Caco-2 (cell line): ENCODE measurements around the gene TNF. TPM values are rescaled to one million over a fixed set of nuclear protein-coding genes. Genes with fewer than 3 reads are reported as not detected.

Source experiments
- BruUV-seq: library from RNA; stranded (reverse); fragments of 400-500 nt; replicated peaks from 2 replicates; lab custom pipeline; 2021; lab: Mats Ljungman, UMichigan
- CTCF ChIA-PET: fragments of 300-600 bp; sonication (Branson Sonifier 250); formaldehyde crosslinking; loops from one replicate; lab custom pipeline; 2022; ENCODE audit warnings: antibody characterized with exemption; lab: Charles Lee
- POLR2A ChIA-PET: fragments of 300-600 bp; sonication (Branson Sonifier 250); formaldehyde crosslinking; loops from one replicate; lab custom pipeline; 2022; ENCODE audit warnings: antibody characterized with exemption; lab: Charles Lee
- DNase-seq, 2 experiments: peaks; one replicate each; pipeline versions ENCODE4 v3.0.0 to v3.0.0-alpha.2; 2020 to 2022
- H3K27me3 ChIP-seq: replicated peaks from 2 replicates; pipeline ENCODE4 v1.6.0; 2011; ENCODE audit warnings: low read length; ENCODE audit not compliant: control insufficient read depth, insufficient read depth
- H3K36me3 ChIP-seq: 2 replicates; pipeline ENCODE4 v1.5.1; 2011; ENCODE audit warnings: low read length; ENCODE audit not compliant: control insufficient read depth, insufficient read depth
- H3K4me1 ChIP-seq: fragments of 250-450 bp; sonication (Bioruptor Pico); 2 replicates; pipeline ENCODE4 v1.5.1; 2020; ENCODE audit warnings: mild to moderate bottlenecking
- H3K4me3 ChIP-seq: 2 replicates; pipeline ENCODE4 v1.5.1; 2011; ENCODE audit warnings: low read depth, mild to moderate bottlenecking, control low read depth, low read length
- H3K9me3 ChIP-seq: fragments of 250-450 bp; sonication (Bioruptor Pico); 2 replicates; pipeline ENCODE4 v1.5.1; 2020; ENCODE audit warnings: mild to moderate bottlenecking, moderate library complexity
- H3K27ac Mint-ChIP-seq: one replicate; pipeline ENCODE4 v1.8.0; 2022; ENCODE audit warnings: mixed read lengths; ENCODE audit not compliant: unreplicated experiment
- H3K27me3 Mint-ChIP-seq: one replicate; pipeline ENCODE4 v1.8.0; 2022; ENCODE audit warnings: mixed read lengths; ENCODE audit not compliant: insufficient read depth, unreplicated experiment
- H3K36me3 Mint-ChIP-seq: one replicate; pipeline ENCODE4 v1.8.0; 2022; ENCODE audit warnings: mild to moderate bottlenecking, mixed read lengths; ENCODE audit not compliant: insufficient read depth, unreplicated experiment
- H3K4me1 Mint-ChIP-seq: one replicate; pipeline ENCODE4 v1.8.0; 2022; ENCODE audit warnings: low read depth, mixed read lengths; ENCODE audit not compliant: unreplicated experiment
- H3K4me3 Mint-ChIP-seq: one replicate; pipeline ENCODE4 v1.8.0; 2022; ENCODE audit warnings: mild to moderate bottlenecking, moderate library complexity, mixed read lengths; ENCODE audit not compliant: unreplicated experiment
- H3K9me3 Mint-ChIP-seq: one replicate; pipeline ENCODE4 v1.8.0; 2022; ENCODE audit warnings: mixed read lengths; ENCODE audit not compliant: unreplicated experiment
- CTCF ChIP-seq, 2 experiments: fragments of 200-600 bp in 1 of 2; IDR thresholded peaks; 1 replicate in 1 of 2; 2 replicates in 1 of 2; pipeline versions ENCODE4 v1.5.1 to v1.8.0; 2011 to 2022; ENCODE audit warnings: antibody characterized with exemption in 1 of 2, control low read depth in 1 of 2, inconsistent platforms in 1 of 2, low read depth in 1 of 2, low read length in 1 of 2, mild to moderate bottlenecking in 1 of 2, moderate library complexity in 1 of 2; ENCODE audit not compliant: insufficient read depth in 1 of 2, severe bottlenecking in 1 of 2, unreplicated experiment in 1 of 2
- intact Hi-C: fragments of 100-400 bp; cut with micrococcal nuclease; formaldehyde crosslinking; loops from one replicate; pipeline ENCODE4 v1.10.0; 2022; ENCODE audit not compliant: unreplicated experiment
- total RNA-seq: library from RNA; stranded (reverse); gene quantifications from 2 replicates; pipeline ENCODE4 v1.2.3, GENCODE V29; 2022

TNF gene
- total RNA-seq, 1 experiment from 2014 or later, result not detected

- no TSS peak for BruUV-seq
- Mint-ChIP-seq H3K36me3 (peaks cover 99% of the 10 kb centered on the region), H3K27me3 (no peaks in the 10 kb centered on the region), H3K27ac (no peak overlapping the region), H3K9me3 (no peaks in the 10 kb centered on the region), H3K4me1 (peaks cover 18% of the 10 kb centered on the region), H3K4me3 (no peak overlapping the region)
- no peak for TF ChIP-seq CTCF (IDR thresholded peaks at IDR 0.05; ENCODE audit: insufficient read depth in 1 of 2, low read depth in 1 of 2, low read length in 1 of 2, severe bottlenecking in 1 of 2, unreplicated experiment in 1 of 2)
- intact Hi-C loops, result no loop called here
- H3K27me3 ChIP-seq, result no peaks in the 10 kb centered on the region
- no peaks in the 10 kb centered on the region; the same call in 1 of the 2 replicates for H3K4me1 ChIP-seq
- ChIA-PET CTCF (no interaction called here), POLR2A (no interaction called here)
- H3K36me3 ChIP-seq, result peaks cover 15% of the 10 kb centered on the region
- H3K9me3 ChIP-seq, result no peaks in the 10 kb centered on the region
- DNase-seq, result no peak
- H3K4me3 ChIP-seq, result no peak overlapping the region
Observed at GRCh38 chr6:31535538-31536324, 39.6 kb upstream of the TNF start.

GRCh38 chr6:31538805-31539400 lies 36.5 kb upstream of the TNF start:
- BruUV-seq, result no TSS peak
- ChIA-PET CTCF (no interaction called here), POLR2A (no interaction called here)
- Histone ChIP-seq H3K4me1 (no peaks in the 10 kb centered on the region; the same call in 1 of the 2 replicates), H3K9me3 (no peaks in the 10 kb centered on the region), H3K4me3 (no peak overlapping the region), H3K36me3 (peaks cover 9% of the 10 kb centered on the region), H3K27me3 (no peaks in the 10 kb centered on the region)
- H3K4me3 Mint-ChIP-seq, result no peak overlapping the region
- H3K27me3 Mint-ChIP-seq, result no peaks in the 10 kb centered on the region
- H3K27ac Mint-ChIP-seq, result peak overlapping the region; percentile 27
- intact Hi-C loops, result no loop called here
- peaks cover 84% of the 10 kb centered on the region for H3K36me3 Mint-ChIP-seq
- H3K9me3 Mint-ChIP-seq, result no peaks in the 10 kb centered on the region
- H3K4me1 Mint-ChIP-seq, result peaks cover 16% of the 10 kb centered on the region
- no peak for DNase-seq
- TF ChIP-seq CTCF (IDR thresholded peaks at IDR 0.05; ENCODE audit: insufficient read depth in 1 of 2, low read depth in 1 of 2, low read length in 1 of 2, severe bottlenecking in 1 of 2, unreplicated experiment in 1 of 2), result no peak

- ChIA-PET POLR2A (interaction anchor here (1.8 kb wide), 1 partner anchor 12 kb away, joined by 13 read pairs; the partner anchor contains the start of gene MCCD1), CTCF (interaction anchor here (1.4 kb wide), 1 partner anchor 62 kb away, joined by 3 read pairs; no protein-coding TSS in a partner anchor)
- peak overlapping the region; percentile 67 for H3K4me3 ChIP-seq
- no peaks in the 10 kb centered on the region for H3K9me3 Mint-ChIP-seq
- DNase-seq, result no peak
- H3K27me3 ChIP-seq, result no peaks in the 10 kb centered on the region
- BruUV-seq, result no TSS peak
- H3K9me3 ChIP-seq, result no peaks in the 10 kb centered on the region
- peak overlapping the region; percentile 73 for H3K4me3 Mint-ChIP-seq
- peaks cover 4% of the 10 kb centered on the region for H3K36me3 ChIP-seq
- H3K36me3 Mint-ChIP-seq, result peaks cover 66% of the 10 kb centered on the region
- H3K4me1 Mint-ChIP-seq, result peaks cover 16% of the 10 kb centered on the region
- no peaks in the 10 kb centered on the region; the same call in 1 of the 2 replicates for H3K4me1 ChIP-seq
- no peak for TF ChIP-seq CTCF (IDR thresholded peaks at IDR 0.05; ENCODE audit: insufficient read depth in 1 of 2, low read depth in 1 of 2, low read length in 1 of 2, severe bottlenecking in 1 of 2, unreplicated experiment in 1 of 2)
- no peaks in the 10 kb centered on the region for H3K27me3 Mint-ChIP-seq
- peak overlapping the region; percentile 91 for H3K27ac Mint-ChIP-seq
- intact Hi-C loops, result no loop called here
Observed at GRCh38 chr6:31540640-31541039, 34.7 kb upstream of the TNF start.
